Measurements from ENCODE around the gene HMCN1.

Gene HMCN1

GRCh38 chr1:185733818-185734735 lies at the start of gene HMCN1:
TSS of gene HMCN1 (plus strand) at chr1:185734391. CDS start at chr1:185734780, 389 bp downstream.
- ChIA-PET CTCF (interaction anchor here (0.6 to 0.7 kb wide), 6 partner anchors 15 to 336 kb away, joined by 3 to 4 read pairs (median 3); no protein-coding TSS in a partner anchor), POLR2A (ENCODE audit: low non-redundant PET) (no interaction called here)
- peak within 1 kb of the TSS; percentile 60 for H3K27ac ChIP-seq
- DNase-seq (ENCODE audit: low spot score), result peak; percentile 24
- TF ChIP-seq, protein P1, sequence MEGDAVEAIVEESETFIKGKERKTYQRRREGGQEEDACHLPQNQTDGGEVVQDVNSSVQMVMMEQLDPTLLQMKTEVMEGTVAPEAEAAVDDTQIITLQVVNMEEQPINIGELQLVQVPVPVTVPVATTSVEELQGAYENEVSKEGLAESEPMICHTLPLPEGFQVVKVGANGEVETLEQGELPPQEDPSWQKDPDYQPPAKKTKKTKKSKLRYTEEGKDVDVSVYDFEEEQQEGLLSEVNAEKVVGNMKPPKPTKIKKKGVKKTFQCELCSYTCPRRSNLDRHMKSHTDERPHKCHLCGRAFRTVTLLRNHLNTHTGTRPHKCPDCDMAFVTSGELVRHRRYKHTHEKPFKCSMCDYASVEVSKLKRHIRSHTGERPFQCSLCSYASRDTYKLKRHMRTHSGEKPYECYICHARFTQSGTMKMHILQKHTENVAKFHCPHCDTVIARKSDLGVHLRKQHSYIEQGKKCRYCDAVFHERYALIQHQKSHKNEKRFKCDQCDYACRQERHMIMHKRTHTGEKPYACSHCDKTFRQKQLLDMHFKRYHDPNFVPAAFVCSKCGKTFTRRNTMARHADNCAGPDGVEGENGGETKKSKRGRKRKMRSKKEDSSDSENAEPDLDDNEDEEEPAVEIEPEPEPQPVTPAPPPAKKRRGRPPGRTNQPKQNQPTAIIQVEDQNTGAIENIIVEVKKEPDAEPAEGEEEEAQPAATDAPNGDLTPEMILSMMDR (conservative IDR thresholded peaks at IDR 0.05; ENCODE audit: low read depth), result peak; percentile 43

DNA sequence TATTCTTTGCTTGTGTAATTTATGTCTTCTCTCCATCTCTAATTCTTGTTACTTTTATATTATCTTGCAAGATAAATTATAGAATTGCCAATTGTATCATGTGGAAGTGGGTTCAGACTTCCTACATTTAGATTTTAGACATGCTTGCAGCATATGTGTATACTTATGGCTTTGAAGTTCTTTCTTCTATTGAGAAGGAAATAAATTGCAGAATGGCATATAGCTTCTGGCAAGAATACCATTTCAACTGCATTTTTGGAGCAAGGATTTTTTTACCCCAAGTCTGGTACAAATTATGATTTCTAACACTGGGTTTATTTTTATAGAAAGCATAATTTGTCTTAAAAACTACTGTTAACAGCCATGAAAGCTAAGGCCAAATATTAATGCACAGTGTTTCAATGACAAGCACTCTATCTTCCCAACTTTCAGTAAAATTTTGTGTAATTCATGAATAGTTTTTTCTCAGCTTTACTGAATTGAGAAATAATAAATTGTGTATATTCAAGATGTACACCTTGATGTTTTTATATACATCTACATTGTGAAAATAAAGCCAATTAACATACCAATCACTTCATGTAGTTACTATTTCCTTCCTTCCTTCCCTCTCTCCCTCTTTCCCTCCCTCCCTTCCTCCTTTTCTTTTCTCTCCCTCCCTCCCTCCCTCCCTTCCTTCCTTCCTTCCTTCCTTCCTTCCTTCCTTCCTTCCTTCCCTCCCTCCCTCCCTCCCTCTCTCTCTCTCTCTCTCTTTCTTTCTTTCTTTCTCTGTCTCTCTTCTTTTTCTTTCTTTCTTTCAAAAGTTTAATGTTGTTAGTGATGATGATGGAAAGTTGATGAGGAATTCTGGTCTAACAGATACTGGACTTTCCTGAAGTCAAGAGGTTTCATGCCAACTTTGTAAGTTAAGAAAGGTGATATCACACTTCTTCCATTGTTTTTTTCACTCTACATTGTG lies 47.1 kb upstream of the HMCN1 start:
- TF ChIP-seq, protein P1 (conservative IDR thresholded peaks at IDR 0.05; ENCODE audit: low read depth), result no peak
- ChIA-PET CTCF (interaction anchor here (0.5 kb wide), 1 partner anchor 518 kb away, joined by 3 read pairs; no protein-coding TSS in a partner anchor), POLR2A (ENCODE audit: low non-redundant PET) (no interaction called here)
- DNase-seq (ENCODE audit: low spot score), result no peak
- no peak overlapping the region for H3K27ac ChIP-seq

DNA sequence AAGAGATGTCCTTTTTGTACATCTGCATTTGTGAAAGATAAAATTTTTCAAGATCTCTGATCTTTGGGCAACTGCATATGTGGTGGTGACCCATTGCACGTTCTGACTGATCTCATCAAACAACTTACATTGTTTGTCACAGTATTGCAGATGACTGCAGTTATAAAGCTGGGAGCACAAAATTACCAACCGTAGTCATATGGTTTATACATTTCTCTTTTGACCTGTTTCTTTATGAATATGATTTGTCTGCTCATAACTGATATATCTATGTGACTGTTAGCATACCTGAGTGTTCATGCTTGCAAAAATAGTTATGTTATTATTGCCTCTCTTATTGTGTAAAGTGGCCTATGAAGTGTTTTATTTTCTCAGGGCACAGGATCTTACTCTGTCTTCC lies 43.7 kb upstream of the HMCN1 start:
- no peak for DNase-seq (ENCODE audit: low spot score)
- TF ChIP-seq, protein P1 (conservative IDR thresholded peaks at IDR 0.05; ENCODE audit: low read depth), result no peak
- CTCF ChIA-PET, result no interaction called here
- POLR2A ChIA-PET (ENCODE audit: low non-redundant PET), result no interaction called here
- no peak overlapping the region for H3K27ac ChIP-seq

DNA sequence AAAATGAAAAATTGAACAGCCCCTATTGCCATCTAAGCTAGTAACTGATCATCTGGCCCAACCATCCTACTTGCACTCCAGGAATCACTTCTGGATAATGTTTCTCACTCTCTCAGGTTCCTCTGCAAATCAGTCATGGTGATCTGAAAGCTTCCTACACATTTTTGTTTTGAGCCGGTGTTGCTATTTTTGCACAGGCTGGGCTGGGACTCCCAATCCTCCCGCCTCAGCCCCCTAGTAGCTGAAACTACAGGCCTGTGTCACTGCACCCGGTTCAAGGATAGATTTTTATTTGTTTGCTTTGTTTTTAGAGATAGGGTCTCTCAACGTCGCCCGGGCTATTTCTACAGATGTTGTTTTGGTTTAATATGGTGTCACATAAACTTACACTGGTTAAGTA lies 40.5 kb upstream of the HMCN1 start:
- no peak overlapping the region for H3K27ac ChIP-seq
- DNase-seq (ENCODE audit: low spot score), result no peak
- TF ChIP-seq, protein P1 (conservative IDR thresholded peaks at IDR 0.05; ENCODE audit: low read depth), result no peak
- POLR2A ChIA-PET (ENCODE audit: low non-redundant PET), result no interaction called here
- CTCF ChIA-PET, result interaction anchor here (0.6 kb wide), 1 partner anchor 380 kb away, joined by 3 read pairs; no protein-coding TSS in a partner anchor

DNA sequence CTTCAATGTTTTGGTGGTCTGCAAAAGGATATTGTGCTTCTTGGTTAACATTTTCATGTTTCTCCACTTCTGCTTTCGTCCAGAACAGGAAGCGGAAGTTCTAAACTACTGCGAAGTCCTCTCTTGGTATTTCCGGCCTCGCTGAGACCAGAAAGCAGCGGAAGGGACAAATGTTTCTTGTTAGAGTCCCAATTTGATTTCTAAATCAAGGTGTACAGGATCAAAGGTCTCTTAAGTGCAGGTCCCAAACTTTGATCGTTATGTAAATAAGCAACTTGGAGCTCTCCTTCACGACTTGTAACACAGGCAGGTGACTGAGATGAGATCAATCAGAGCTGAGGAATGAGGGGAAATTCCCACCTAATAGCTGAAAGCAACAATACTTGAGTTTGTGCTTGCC lies 40.1 kb upstream of the HMCN1 start:
- no peak for DNase-seq (ENCODE audit: low spot score)
- POLR2A ChIA-PET (ENCODE audit: low non-redundant PET), result no interaction called here
- TF ChIP-seq, protein P1 (conservative IDR thresholded peaks at IDR 0.05; ENCODE audit: low read depth), result no peak
- CTCF ChIA-PET, result interaction anchor here (0.7 kb wide), 1 partner anchor 512 kb away, joined by 3 read pairs; no protein-coding TSS in a partner anchor
- no peak overlapping the region for H3K27ac ChIP-seq

DNA sequence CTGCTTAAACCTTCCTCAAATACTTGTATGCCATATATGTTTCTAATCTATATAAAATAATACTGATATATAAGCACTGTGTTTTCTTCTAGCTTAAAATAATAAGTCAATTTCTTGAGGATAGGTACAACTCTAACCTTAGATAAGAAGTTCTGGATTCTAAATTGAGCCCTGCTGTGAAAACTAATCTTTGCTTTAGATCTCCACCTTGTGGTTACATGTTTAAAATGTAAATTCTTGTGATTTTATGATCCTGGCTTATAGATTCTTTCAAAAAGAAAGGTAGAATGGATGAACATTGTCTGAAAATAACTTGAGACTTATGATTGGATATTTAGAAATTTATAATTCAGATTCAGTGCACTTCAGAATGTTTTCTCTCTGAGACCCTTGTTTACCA lies 38.9 kb upstream of the HMCN1 start:
- H3K27ac ChIP-seq, result no peak overlapping the region
- ChIA-PET CTCF (interaction anchor here (0.6 kb wide), 2 partner anchors 400 to 488 kb away, joined by 3 to 4 read pairs; no protein-coding TSS in a partner anchor), POLR2A (ENCODE audit: low non-redundant PET) (no interaction called here)
- TF ChIP-seq, protein P1 (conservative IDR thresholded peaks at IDR 0.05; ENCODE audit: low read depth), result peak; percentile 28; the same call in 1 of the 2 replicates
- DNase-seq (ENCODE audit: low spot score), result peak; percentile 30

Data from RWPE1 (cell line).